ENCODE measurements around the gene MSX1.

Gene MSX1

GRCh38 chr4:4871242-4871572, 11.7 kb downstream of the MSX1 start:
- DNase-seq: no peak

GRCh38 chr4:4871573-4872313, 12.3 kb downstream of the MSX1 start:
- no peak for DNase-seq

- no peak for DNase-seq
These were observed 12.9 kb downstream of the MSX1 start for GRCh38 chr4:4872314-4872903.

GRCh38 chr4:4873203-4873602, 13.7 kb downstream of the MSX1 start:
- no peak for DNase-seq

- DNase-seq: no peak
These were observed 14.8 kb downstream of the MSX1 start for GRCh38 chr4:4874254-4874653.

GRCh38 chr4:4875147-4875546, 15.7 kb downstream of the MSX1 start:
- no peak for DNase-seq

GRCh38 chr4:4875611-4876010, 16.1 kb downstream of the MSX1 start:
- no peak for DNase-seq

GRCh38 chr4:4876945-4877661, 17.6 kb downstream of the MSX1 start:
- no peak for DNase-seq

- DNase-seq: no peak
These were observed 21.0 kb downstream of the MSX1 start for GRCh38 chr4:4880492-4880891.

- DNase-seq: no peak
These were observed 22.0 kb downstream of the MSX1 start for GRCh38 chr4:4881432-4881831.

- DNase-seq: no peak
These were observed 25.1 kb downstream of the MSX1 start for GRCh38 chr4:4884611-4885010.

GRCh38 chr4:4887426-4887825, 28.0 kb downstream of the MSX1 start:
- DNase-seq: no peak

GRCh38 chr4:4888695-4889094, 29.2 kb downstream of the MSX1 start:
- DNase-seq: no peak

- no peak for DNase-seq
These were observed 30.3 kb downstream of the MSX1 start for GRCh38 chr4:4889781-4890180.

- DNase-seq: no peak
These were observed 31.2 kb downstream of the MSX1 start for GRCh38 chr4:4890574-4891255.

- DNase-seq: no peak
These were observed 34.3 kb downstream of the MSX1 start for GRCh38 chr4:4893721-4894120.

- no peak for DNase-seq
These were observed 39.9 kb downstream of the MSX1 start for GRCh38 chr4:4899202-4899925.

- DNase-seq: no peak
These were observed 42.4 kb downstream of the MSX1 start for GRCh38 chr4:4901877-4902276.

GRCh38 chr4:4912155-4912554, 52.7 kb downstream of the MSX1 start:
- DNase-seq: no peak

GRCh38 chr4:4913147-4913561, 53.7 kb downstream of the MSX1 start:
- DNase-seq: no peak
